GM12878 (cell line): Measurements from ENCODE around the gene VIPAS39. TPM values are rescaled to one million over a fixed set of nuclear protein-coding genes. Genes with fewer than 3 reads are reported as not detected.

Experiments
- ATAC-seq: fragments of 200-7000 bp; cut with Tn5 transposase; 3 replicates; pipeline ENCODE4 v1.9.1; 2020; ENCODE audit warnings: mild to moderate bottlenecking, moderate library complexity
- BruUV-seq: library from RNA; stranded (reverse); fragments of 400-500 nt; replicated peaks from 2 replicates; lab custom pipeline; 2021; lab: Mats Ljungman, UMichigan
- CTCF ChIA-PET: fragments of 300-600 bp; sonication (Branson Sonifier 250); formaldehyde crosslinking; extraction: SDS; loops from one replicate; lab custom pipeline; 2021; ENCODE audit warnings: inconsistent platforms; lab: Yijun Ruan, JAX
- POLR2A ChIA-PET: fragments of 350-600 bp; formaldehyde crosslinking; extraction: SDS; loops from one replicate; lab custom pipeline; 2021; ENCODE audit warnings: inconsistent platforms; lab: Charles Lee
- RAD21 ChIA-PET: fragments of 300-600 bp; sonication (Branson Sonifier 250); formaldehyde crosslinking; loops from one replicate; lab custom pipeline; 2023; ENCODE audit warnings: antibody characterized with exemption; ENCODE audit not compliant: unreplicated experiment; lab: Charles Lee
- SMC1A ChIA-PET: fragments of 300-600 bp; sonication (Branson Sonifier 250); formaldehyde crosslinking; loops from one replicate; lab custom pipeline; 2023; ENCODE audit not compliant: unreplicated experiment, uncharacterized antibody; lab: Charles Lee
- DNase-seq: peaks from one replicate; pipeline ENCODE4 v3.0.0-alpha.2; 2011; ENCODE audit warnings: low read depth, low spot score
- FAIRE-seq: peaks from 3 replicates; lab custom pipeline; 2011; peaks lifted over from hg19 to GRCh38; lab: Jason Lieb, UNC
- H2AFZ ChIP-seq: 2 replicates; pipeline ENCODE4 v1.6.0; 2011; ENCODE audit warnings: low read depth, low read length, control low read depth; ENCODE audit not compliant: control insufficient read depth
- H3K27ac ChIP-seq: 2 replicates; pipeline ENCODE4 v1.5.1; 2011; ENCODE audit warnings: control low read depth; ENCODE audit not compliant: control insufficient read depth, insufficient read depth
- H3K27me3 ChIP-seq, 2 experiments: replicated peaks in 1 of 2; 2 replicates each; pipeline versions ENCODE4 v1.6.0 to v1.6.1; 2011; ENCODE audit warnings: low read length in 1 of 2; ENCODE audit not compliant: control insufficient read depth in 2 of 2, insufficient read depth in 2 of 2
- H3K36me3 ChIP-seq, 2 experiments: 2 replicates each; pipeline ENCODE4 v1.5.1; 2011; ENCODE audit warnings: low read length in 1 of 2; ENCODE audit not compliant: control insufficient read depth in 2 of 2, insufficient read depth in 2 of 2
- H3K4me1 ChIP-seq: 2 replicates; pipeline ENCODE4 v1.6.1; 2011; ENCODE audit warnings: mild to moderate bottlenecking, low read length, moderate library complexity, mixed read lengths; ENCODE audit not compliant: control insufficient read depth, insufficient read depth
- H3K4me2 ChIP-seq: 2 replicates; pipeline ENCODE4 v1.6.0; 2011; ENCODE audit warnings: control low read depth; ENCODE audit not compliant: control insufficient read depth, insufficient read depth
- H3K4me3 ChIP-seq: fragments of 200-600 bp; sonication (generic); 2 replicates; pipeline ENCODE4 v1.5.1; 2016
- H3K79me2 ChIP-seq: 2 replicates; pipeline ENCODE4 v1.6.0; 2011; ENCODE audit warnings: low read length; ENCODE audit not compliant: control insufficient read depth, insufficient read depth
- H3K9ac ChIP-seq: 2 replicates; pipeline ENCODE4 v1.8.0; 2011; ENCODE audit warnings: low read length, control low read depth, mixed read lengths; ENCODE audit not compliant: control insufficient read depth, insufficient read depth
- H3K9me3 ChIP-seq: replicated peaks from 3 replicates; pipeline ENCODE4 v1.5.1; 2011; ENCODE audit warnings: mild to moderate bottlenecking, low read length; ENCODE audit not compliant: control insufficient read depth, insufficient read depth
- H4K20me1 ChIP-seq: 2 replicates; pipeline ENCODE4 v1.6.0; 2011; ENCODE audit not compliant: control insufficient read depth, insufficient read depth
- DPF2 ChIP-seq: fragments of 450-650 bp; IDR thresholded peaks from 2 replicates; pipeline ENCODE4 v1.6.1; 2017; ENCODE audit warnings: mild to moderate bottlenecking
- IRF5 ChIP-seq: fragments of 450-650 bp; IDR thresholded peaks from 2 replicates; pipeline ENCODE4 v1.6.1; 2017; ENCODE audit warnings: borderline replicate concordance
- MEF2B ChIP-seq: fragments of 450-650 bp; IDR thresholded peaks from 2 replicates; pipeline ENCODE4 v1.6.1; 2018; ENCODE audit warnings: mild to moderate bottlenecking, moderate library complexity; ENCODE audit not compliant: partially characterized antibody, poor library complexity, severe bottlenecking
- MTA3 ChIP-seq: IDR thresholded peaks from 2 replicates; pipeline ENCODE4 v1.6.1; 2012; ENCODE audit warnings: low read length, inconsistent platforms, borderline replicate concordance
- NFYB ChIP-seq: IDR thresholded peaks from 2 replicates; pipeline ENCODE4 v1.6.1; 2011; ENCODE audit warnings: low read depth, mild to moderate bottlenecking, low read length, improper control_type of control experiment, moderate library complexity; ENCODE audit not compliant: insufficient read depth
- POLR2AphosphoS2 ChIP-seq: IDR thresholded peaks from 2 replicates; pipeline ENCODE4 v1.6.1; 2011; ENCODE audit warnings: low read depth, mild to moderate bottlenecking, low read length, improper control_type of control experiment, moderate library complexity
- TCF12 ChIP-seq: IDR thresholded peaks from 2 replicates; pipeline ENCODE4 v1.6.1; 2011; ENCODE audit warnings: low read depth, mild to moderate bottlenecking, low read length
- ZBED1 ChIP-seq: IDR thresholded peaks from 2 replicates; pipeline ENCODE4 v1.6.1; 2016; ENCODE audit warnings: borderline replicate concordance
- ZNF592 ChIP-seq: fragments of 450-650 bp; IDR thresholded peaks from 2 replicates; pipeline ENCODE4 v1.6.1; 2017; ENCODE audit warnings: mild to moderate bottlenecking, moderate library complexity
- WGBS: methylation state at CpG from one replicate; pipeline ENCODE4 v1.1.6; 2016; ENCODE audit warnings: low lambda C conversion rate; ENCODE audit not compliant: insufficient replicate concordance, insufficient coverage; ENCODE audit errors: missing lambda C conversion rate; 5-methylcytosine and 5-hydroxymethylcytosine counted together
- in situ Hi-C: fragments of 300-500 bp; cut with MboI; formaldehyde crosslinking; loops from 9 replicates; pipeline ENCODE4 v1.14.3; 2018; ENCODE audit warnings: mixed read lengths
- intact Hi-C: fragments of 100-400 bp; cut with micrococcal nuclease; formaldehyde crosslinking; loops from one replicate; pipeline ENCODE4 v1.14.2; 2022; ENCODE audit not compliant: unreplicated experiment
- polyA plus RNA-seq, 11 experiments: library from polyadenylated mRNA; depleted of rRNA in 4 of 11; unstranded in 6 of 11; stranded (reverse) in 5 of 11; fragments of >200 nt; fragmentation: Nextera tagmentation in 4 of 11; fragmentation: Illumina TruSeq in 1 of 11; extraction: Ambion mirVana in 4 of 11; extraction: Trizol in 1 of 11; gene quantifications; 1 replicate in 1 of 11; 2 replicates in 10 of 11; pipeline versions ENCODE4 v1.2.1 to v1.2.3, GENCODE V29; 2011 to 2016; ENCODE audit warnings: inconsistent platforms in 2 of 11, missing spikeins in 2 of 11, low read depth in 1 of 11
- total RNA-seq, 4 experiments: library from RNA; depleted of rRNA in 3 of 4; stranded (reverse); fragments of >200 nt in 3 of 4; fragmentation: Illumina TruSeq in 1 of 4; extraction: Trizol in 1 of 4; gene quantifications; 2 replicates each; pipeline versions ENCODE4 v1.2.1 to v1.2.3, GENCODE V29; 2013 to 2021
- TF ChIP-seq, protein P1 (sequence below): fragments of 450-650 bp; IDR thresholded peaks from 2 replicates; pipeline ENCODE4 v1.6.1; 2017; ENCODE audit warnings: mild to moderate bottlenecking
- TF ChIP-seq, protein P2 (sequence below): IDR thresholded peaks from 2 replicates; pipeline ENCODE4 v1.6.1; 2012; ENCODE audit warnings: low read depth, low read length, improper control_type of control experiment

Gene VIPAS39
- total and polyA plus RNA-seq, 10 of the 15 experiments (the other 5 are each of a cell fraction or from before 2014, with no cell fraction given) = 6.7 to 38.8 (median 18.5) TPM

DNA sequence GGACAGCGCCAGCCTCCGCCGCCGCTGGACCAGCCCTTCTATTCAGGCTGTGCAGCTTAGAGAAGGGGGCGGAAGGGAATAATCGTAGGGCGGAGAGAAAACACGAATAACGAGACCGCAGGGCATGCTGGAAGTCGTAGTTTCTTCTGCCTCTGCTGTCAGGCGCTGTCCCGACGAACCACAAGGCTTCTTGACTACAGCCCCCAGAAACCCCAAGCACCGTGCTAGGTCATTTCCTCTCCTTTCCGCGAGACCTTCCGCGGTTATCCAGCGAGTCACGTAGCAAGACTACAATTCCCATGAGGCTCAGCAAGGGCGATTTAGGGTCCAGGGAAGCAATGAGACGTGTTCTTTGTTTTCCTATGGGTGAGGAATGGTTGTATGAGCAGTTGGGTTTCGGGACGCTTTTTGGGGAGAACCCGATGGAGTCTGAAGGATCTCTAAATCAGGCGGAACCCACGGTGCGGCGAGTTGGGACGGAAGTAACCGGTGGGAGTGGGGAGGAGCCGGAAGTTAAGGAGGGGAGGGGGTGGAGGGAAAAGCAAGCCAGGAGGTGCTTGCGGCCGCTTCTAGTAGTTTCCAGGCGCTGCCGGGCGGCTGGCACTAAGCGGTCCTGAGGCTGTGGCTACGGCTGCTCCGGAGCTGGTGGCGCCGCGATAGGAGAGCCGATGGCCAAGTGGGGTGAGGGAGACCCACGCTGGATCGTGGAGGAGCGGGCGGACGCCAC, at the start of gene VIPAS39, which contains the start of gene AHSA1 (continued):
- TF ChIP-seq TCF12 (peak; percentile 38; the same call in 1 of the 2 replicates), IRF5 (peak; percentile 79), MEF2B (peak; percentile 57)
- TF ChIP-seq, protein P1, sequence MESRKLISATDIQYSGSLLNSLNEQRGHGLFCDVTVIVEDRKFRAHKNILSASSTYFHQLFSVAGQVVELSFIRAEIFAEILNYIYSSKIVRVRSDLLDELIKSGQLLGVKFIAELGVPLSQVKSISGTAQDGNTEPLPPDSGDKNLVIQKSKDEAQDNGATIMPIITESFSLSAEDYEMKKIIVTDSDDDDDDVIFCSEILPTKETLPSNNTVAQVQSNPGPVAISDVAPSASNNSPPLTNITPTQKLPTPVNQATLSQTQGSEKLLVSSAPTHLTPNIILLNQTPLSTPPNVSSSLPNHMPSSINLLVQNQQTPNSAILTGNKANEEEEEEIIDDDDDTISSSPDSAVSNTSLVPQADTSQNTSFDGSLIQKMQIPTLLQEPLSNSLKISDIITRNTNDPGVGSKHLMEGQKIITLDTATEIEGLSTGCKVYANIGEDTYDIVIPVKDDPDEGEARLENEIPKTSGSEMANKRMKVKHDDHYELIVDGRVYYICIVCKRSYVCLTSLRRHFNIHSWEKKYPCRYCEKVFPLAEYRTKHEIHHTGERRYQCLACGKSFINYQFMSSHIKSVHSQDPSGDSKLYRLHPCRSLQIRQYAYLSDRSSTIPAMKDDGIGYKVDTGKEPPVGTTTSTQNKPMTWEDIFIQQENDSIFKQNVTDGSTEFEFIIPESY = 0 out of 2 replicates have a peak, but pooled peaks have one; percentile 25

- Histone ChIP-seq H3K9ac (no peak overlapping the region), H3K27ac (no peak overlapping the region), H3K9me3 (no peaks in the 10 kb centered on the region), H3K4me3 (no peak overlapping the region), H3K36me3 (no peaks in the 10 kb centered on the region), H2AFZ (no peak overlapping the region), H4K20me1 (no peaks in the 10 kb centered on the region), H3K4me1 (no peaks in the 10 kb centered on the region), H3K79me2 (no peaks in the 10 kb centered on the region), H3K27me3 (no peaks in the 10 kb centered on the region; a peak in 1 of 4 replicates), H3K4me2 (no peak overlapping the region)
- ATAC-seq (no peak), FAIRE-seq (no peak), DNase-seq (no peak)
- POLR2A ChIA-PET = no interaction called here
- CTCF ChIA-PET = interaction anchor here (0.6 to 2.6 kb wide), 4 partner anchors 46 to 630 kb away, joined by 3 to 10 read pairs (median 3); no protein-coding TSS in a partner anchor
- intact Hi-C loops = no loop called here
- in situ Hi-C loops = no loop called here
- TF ChIP-seq NFYB (no peak), ZBED1 (no peak), POLR2AphosphoS2 (no peak), ZNF592 (no peak), MTA3 (no peak), DPF2 (no peak)
- TF ChIP-seq, protein P2, sequence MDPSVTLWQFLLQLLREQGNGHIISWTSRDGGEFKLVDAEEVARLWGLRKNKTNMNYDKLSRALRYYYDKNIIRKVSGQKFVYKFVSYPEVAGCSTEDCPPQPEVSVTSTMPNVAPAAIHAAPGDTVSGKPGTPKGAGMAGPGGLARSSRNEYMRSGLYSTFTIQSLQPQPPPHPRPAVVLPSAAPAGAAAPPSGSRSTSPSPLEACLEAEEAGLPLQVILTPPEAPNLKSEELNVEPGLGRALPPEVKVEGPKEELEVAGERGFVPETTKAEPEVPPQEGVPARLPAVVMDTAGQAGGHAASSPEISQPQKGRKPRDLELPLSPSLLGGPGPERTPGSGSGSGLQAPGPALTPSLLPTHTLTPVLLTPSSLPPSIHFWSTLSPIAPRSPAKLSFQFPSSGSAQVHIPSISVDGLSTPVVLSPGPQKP = no peak
- 73% methylated on average over 4 of the region's 4 CpGs for WGBS
- no TSS peak for BruUV-seq
- RAD21 ChIA-PET = interaction anchor here (1.0 to 2.8 kb wide), 2 partner anchors 45 to 53 kb away, joined by 3 to 9 read pairs; no protein-coding TSS in a partner anchor
- SMC1A ChIA-PET = interaction anchor here (1.2 to 1.5 kb wide), 2 partner anchors 20 to 46 kb away, joined by 3 to 5 read pairs; no protein-coding TSS in a partner anchor
These were observed 47.6 kb upstream of the VIPAS39 start for GRCh38 chr14:77505031-77505430.
